ENCODE results near the gene ALPP. TPM values are rescaled to one million over a fixed set of nuclear protein-coding genes. Genes with fewer than 3 reads are reported as not detected.
"Not testable (repeated sequence)": the region's sequence is repeated elsewhere in the genome, so short reads cannot be mapped to it uniquely, and the experiment has no call there.

ALPP gene
- not detected for total RNA-seq (ENCODE audit: insufficient read depth, low replicate concordance)

DNA sequence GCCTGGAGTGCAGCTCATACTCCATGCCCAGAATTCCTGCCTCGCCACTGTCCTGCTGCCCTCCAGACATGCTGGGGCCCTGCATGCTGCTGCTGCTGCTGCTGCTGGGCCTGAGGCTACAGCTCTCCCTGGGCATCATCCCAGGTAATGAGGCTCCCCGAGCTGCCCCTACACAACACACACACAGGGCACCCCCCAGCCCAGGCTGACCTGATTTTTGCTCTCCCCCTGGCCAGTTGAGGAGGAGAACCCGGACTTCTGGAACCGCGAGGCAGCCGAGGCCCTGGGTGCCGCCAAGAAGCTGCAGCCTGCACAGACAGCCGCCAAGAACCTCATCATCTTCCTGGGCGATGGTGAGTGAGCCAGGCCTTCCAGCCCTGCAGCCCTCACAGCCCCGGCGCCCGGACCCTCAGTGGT, at the start of gene ALPP:
Gene ALPP, plus strand, starts transcription at position 17 of the 417 bp plus-strand sequence. Its CDS starts 52 bp downstream, at position 69.
- DNase-seq (ENCODE audit: low spot score), result not testable (repeated sequence)

DNA sequence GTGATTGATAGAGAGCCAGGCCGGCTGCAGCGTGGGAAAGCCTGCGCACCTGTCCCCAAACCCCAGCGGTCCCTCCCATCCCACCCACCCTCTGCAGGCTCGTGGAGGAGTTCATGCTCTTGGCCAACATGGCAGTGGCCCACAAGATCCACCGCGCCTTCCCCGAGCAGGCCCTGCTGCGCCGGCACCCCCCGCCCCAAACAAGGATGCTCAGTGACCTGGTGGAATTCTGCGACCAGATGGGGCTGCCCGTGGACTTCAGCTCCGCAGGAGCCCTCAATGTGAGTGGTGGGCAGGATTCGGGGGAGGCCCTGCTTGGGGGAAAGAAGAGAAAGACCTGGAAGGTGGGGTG, 48.9 kb upstream of the ALPP start:
- no peak for DNase-seq (ENCODE audit: low spot score)

DNA sequence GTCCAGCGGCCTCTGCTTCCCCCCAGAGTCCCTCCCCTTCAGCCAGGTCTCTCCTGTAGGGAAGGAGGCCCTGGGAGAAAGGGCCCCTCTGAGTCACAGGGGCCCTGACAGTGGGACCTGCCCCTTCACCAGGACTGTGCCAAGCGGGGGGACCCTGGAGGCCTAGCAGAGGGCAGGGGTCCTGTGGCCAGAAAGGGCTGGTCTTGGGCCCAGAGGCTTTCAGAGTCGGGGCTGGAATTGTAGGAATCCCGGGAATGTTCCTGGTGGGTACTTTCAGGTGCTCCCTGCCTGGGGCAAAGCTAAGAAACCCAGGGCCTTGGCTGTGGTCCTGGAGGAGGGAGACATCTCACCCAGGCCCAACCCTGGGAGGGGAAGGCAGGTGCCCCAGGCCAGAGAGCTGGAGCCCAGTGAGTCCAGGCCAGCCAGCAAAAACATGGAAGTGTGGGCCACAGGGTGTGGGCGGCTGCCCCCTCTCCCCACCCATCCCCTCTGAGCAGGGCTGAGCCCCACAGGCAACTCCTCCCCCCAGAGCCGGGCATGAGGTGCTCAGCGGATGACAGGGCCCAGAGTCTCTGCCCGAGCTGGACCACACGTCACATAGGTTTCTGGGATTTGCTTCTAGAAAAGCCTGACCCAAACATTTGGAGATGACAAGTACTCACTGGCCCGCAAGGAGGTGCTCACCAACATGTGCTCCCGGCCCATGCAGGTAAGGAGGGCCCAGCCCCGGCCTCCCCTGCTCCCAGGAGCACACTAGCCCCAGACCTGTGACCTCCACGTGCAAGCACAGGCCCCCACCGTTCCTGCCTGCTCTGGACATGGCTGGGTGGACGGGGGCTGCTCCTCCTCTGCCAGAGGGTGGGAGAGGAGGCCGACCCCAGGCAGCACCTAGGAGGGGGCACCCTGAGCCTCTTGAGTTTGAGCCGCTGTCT, 48.2 kb upstream of the ALPP start:
- DNase-seq (ENCODE audit: low spot score), result no peak

DNA sequence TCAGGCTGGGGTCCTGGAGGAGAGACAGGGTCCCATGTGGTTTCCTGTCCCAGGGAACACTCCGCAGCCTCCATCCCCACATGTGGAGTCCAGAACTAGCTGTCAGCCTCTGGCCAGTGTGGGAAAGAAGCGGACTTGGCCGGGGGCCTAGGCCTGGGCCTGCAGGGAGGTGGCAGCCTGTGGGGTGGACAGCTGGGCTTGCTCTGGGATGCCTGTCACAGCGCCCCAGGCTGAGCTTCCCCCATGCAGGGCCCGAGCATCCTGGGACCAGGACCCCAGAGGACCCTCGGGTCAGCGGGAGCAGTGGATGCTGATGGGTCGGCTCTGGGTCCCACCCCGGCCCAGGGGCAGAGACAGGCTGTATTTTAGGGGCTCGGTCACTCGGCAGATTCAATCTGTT, 47.5 kb upstream of the ALPP start:
- DNase-seq (ENCODE audit: low spot score), result not testable (repeated sequence)

- not testable (repeated sequence) for DNase-seq (ENCODE audit: low spot score)
Observed at GRCh38 chr2:232331641-232332040, 46.9 kb upstream of the ALPP start.

- DNase-seq (ENCODE audit: low spot score), result not testable (repeated sequence)
Observed at GRCh38 chr2:232332244-232332939, 46.2 kb upstream of the ALPP start.

DNA sequence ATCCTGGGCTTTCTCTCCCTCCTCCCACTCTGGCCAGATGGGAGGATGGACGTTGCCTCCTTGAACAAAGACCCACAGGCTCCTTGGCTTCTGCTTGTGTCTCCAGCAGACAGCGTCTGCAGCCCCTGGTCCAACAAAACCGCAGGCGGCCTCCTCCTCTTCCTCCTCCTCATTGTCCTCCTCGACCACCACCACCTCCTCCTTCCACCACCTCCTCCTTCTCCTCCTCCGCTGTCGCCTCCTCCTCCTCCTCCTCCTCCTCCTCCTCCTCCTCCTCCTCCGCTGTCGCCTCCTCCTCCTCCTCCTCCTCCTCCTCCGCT, 45.7 kb upstream of the ALPP start:
- DNase-seq (ENCODE audit: low spot score), result no peak

- DNase-seq (ENCODE audit: low spot score), result no peak
Observed at GRCh38 chr2:232333361-232334135, 45.0 kb upstream of the ALPP start.

- not testable (repeated sequence) for DNase-seq (ENCODE audit: low spot score)
Observed at GRCh38 chr2:232334136-232334884, 44.2 kb upstream of the ALPP start.

DNA sequence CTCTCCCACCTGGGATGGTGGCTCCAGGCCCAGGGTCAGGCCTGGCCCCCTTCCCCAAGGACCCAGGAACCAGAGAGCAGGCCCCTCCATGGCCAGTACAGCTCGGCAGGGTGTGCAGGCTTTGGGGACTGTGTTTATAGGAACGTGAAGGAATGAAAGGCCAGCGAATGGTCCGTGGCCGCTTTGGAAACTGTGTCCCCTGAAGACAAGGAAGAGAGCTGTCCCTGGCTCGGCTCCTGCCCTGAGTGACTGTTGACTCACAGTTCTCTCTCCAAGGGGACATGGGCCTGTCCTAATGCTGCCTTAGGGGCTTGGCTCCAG, 43.7 kb upstream of the ALPP start:
- DNase-seq (ENCODE audit: low spot score), result not testable (repeated sequence)

DNA sequence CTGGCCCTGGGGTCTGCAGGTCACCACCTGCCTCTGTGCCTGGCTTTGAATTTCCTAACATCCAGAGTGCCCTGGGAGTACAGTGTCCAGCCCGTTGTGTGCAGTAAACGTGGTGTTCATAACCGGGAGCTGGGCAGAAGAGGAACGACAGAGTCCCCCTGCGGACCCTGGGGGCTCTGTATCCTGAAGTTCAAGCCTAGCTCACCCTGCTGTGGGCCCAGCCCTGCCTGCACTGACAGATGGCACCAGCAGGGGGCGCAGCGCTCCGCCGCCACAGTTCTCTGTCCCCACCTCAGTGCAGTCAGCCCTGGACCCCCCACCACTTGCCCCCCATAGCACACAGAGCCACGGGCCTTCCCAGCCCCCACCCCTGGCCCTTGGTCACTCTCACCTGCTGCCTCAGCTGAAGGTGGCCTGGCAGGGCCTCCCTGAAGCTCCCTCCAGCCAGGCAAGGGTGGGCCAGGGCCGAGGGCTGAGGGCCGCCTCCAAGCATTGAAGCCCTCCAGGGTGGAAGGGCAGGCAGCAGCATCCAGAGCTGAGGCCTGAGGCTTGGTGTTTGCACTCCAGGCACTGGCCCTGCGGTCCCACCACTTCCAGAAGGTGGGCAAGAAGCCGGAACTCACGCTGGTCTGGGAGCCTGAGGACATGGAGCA, 43.2 kb upstream of the ALPP start:
- not testable (repeated sequence) for DNase-seq (ENCODE audit: low spot score)

DNA sequence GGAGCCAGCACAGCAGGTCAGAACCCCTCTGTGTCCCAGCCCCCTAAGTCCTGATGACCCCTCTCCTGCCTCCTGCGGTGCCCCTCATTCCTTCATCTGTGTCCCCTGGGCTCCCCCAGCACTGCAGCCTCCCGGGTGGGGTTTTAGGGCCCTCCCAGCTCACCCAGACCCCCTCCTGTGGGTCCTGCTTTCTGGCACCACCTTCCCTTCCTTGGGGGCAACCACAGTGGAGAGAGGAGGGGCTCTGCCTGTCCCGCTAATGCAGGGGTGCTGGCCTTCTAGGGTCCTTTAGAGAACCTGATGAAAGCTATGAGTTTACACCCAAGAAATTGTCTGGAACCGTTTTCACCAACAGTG, 42.7 kb upstream of the ALPP start:
- no peak for DNase-seq (ENCODE audit: low spot score)

DNA sequence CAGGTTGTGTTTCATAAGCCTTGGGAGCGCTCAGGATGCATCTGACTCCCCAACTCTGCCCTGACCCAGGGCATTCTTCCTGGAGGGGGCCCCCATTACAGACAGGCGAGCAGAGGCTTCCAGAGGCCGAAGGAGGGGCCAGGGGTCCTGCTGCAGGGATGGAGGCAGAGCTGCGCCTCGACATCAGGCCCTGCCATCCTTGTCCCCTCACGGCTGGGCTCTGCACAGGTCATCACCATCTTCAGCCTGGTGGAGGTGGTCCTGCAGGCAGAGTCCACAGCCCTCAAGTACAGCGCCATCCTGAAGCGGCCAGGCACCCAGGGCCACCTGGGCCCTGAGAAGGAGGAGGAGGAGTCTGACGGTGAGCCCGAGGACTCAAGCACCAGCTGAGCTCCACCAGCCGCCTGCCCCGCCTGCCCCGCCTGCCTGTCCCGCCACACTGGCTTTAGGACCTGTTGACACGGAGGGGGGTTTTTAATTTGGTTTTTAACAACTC, 42.3 kb upstream of the ALPP start:
- DNase-seq (ENCODE audit: low spot score), result no peak

DNA sequence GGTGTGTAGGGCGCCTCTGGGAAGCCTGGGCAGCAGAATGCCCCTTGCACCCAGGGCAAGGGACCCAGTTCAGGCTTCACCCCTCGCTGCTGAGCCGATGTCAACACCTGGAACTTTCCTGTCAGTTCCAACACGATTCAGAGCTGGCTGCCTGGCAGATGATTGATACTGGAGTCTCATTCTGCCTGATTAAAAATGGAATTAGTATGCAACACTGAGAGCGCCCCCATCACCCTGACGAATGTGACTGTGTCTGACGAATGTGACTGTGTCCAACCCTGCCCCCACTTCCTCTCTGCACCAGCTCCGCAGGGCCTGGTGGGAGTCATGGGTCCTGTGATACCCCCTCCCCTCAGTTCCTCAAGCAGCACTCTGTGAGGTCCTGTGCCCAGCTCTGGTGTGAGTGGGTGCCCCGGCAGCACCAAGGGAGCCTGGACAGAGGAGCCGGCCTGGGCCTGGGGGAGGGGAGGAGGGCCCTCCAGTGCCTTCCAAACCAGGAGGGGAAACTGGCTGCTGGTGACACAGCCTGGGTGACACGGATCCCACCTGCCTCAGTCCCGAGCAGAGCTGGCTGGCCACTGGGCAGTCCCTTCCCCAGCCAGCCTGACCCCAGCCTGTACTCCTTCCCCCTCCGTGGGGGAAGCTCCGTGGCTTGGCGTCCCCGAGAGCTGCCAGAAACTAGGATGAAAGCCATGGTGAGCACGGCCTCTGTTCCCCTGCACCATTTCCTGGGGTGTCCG, 41.4 kb upstream of the ALPP start:
- DNase-seq (ENCODE audit: low spot score), result no peak

GRCh38 chr2:232338094-232338758, 40.3 kb upstream of the ALPP start:
- DNase-seq (ENCODE audit: low spot score), result not testable (repeated sequence)

GRCh38 chr2:232338759-232339106, 39.8 kb upstream of the ALPP start:
- no peak for DNase-seq (ENCODE audit: low spot score)

GRCh38 chr2:232339121-232340081, 39.1 kb upstream of the ALPP start:
- DNase-seq (ENCODE audit: low spot score), result no peak

DNA sequence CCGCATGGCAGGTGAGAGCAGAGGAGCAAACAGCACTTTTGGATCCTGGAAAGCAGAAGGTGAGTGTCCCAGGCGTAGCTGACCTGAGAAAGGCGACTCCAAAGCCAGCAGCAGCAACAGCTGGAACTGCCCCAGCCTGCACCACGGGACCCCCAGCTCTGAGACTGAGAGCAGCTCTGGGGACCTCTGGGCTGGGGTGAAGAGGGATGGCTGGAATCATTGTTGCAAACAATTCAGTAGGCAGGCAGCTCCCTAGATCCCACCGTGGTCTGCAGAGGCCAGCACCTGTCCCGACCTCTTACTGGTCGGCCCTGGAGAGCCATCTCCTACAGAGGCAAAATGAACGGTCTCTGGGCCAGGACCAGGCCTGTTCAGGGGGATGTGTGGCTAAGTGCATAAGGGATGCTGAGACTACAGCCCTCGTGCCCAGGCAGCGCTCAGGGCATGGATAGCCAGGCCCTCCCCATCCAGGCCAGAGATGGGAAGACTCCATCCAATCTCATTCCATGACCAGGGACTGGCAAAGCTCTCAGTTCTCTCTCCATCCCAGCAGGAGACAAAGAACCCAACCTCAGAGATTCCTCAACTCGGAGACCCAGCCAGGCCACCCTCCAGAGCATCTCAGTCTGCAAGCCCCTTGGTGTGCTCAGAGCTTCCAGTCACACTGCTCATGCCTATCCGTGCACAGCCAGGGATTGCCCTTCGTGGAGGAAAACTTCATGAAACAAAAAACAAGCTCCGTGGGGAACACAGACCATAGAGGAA, 38.2 kb upstream of the ALPP start:
- DNase-seq (ENCODE audit: low spot score), result no peak
